ENCODE measurements around the gene NAPSA. TPM values are rescaled to one million over a fixed set of nuclear protein-coding genes. Genes with fewer than 3 reads are reported as not detected.

Gene NAPSA
- total and polyA plus RNA-seq, 9 of the 15 experiments (the other 6 are each of a cell fraction or from before 2014, with no cell fraction given) = 0.25 to 1.9 (median 0.69) TPM

GRCh38 chr19:50358483-50359327, 6.7 kb downstream of the NAPSA start (continued):
- TF ChIP-seq BCLAF1 (IDR thresholded peaks at IDR 0.05; ENCODE audit: borderline replicate concordance in 1 of 2, control insufficient read depth in 1 of 2, low read depth in 2 of 2, low read length in 1 of 2) (no peak), CBX1 (IDR thresholded peaks at IDR 0.05; ENCODE audit: low read depth) (no peak; the same call in 1 of the 2 replicates), SREBF2 (CRISPR knock-in tag; IDR thresholded peaks at IDR 0.05) (0 out of 2 replicates have a peak, but pooled peaks have one; percentile 31), REST (IDR thresholded peaks at IDR 0.05; ENCODE audit: borderline replicate concordance) (no peak), REST (CRISPR knock-in tag; IDR thresholded peaks at IDR 0.05; ENCODE audit: low read depth) (peak; percentile 65), KLF16 (IDR thresholded peaks at IDR 0.05) (no peak), TCF7 (IDR thresholded peaks at IDR 0.05; ENCODE audit: borderline replicate concordance) (no peak), YY1 (IDR thresholded peaks at IDR 0.05; ENCODE audit: borderline replicate concordance in 1 of 3, control insufficient read depth in 1 of 3, extremely low read depth in 1 of 3, insufficient read depth in 3 of 3, insufficient read length in 1 of 3, insufficient replicate concordance in 2 of 3, low read depth in 1 of 3, low read length in 2 of 3) (peak; percentile 52 to 91 (median 84)), ASH1L (IDR thresholded peaks at IDR 0.05; ENCODE audit: borderline replicate concordance, low read depth, partially characterized antibody) (no peak), PHTF2 (CRISPR knock-in tag; IDR thresholded peaks at IDR 0.05) (no peak), CXXC5 (CRISPR knock-in tag; IDR thresholded peaks at IDR 0.05) (peak; percentile 57; the same call in 1 of the 2 replicates), ZFP30 (CRISPR knock-in tag; IDR thresholded peaks at IDR 0.05; ENCODE audit: borderline replicate concordance) (no peak), RNF2 (IDR thresholded peaks at IDR 0.05) (no peak), ZSCAN32 (CRISPR knock-in tag; IDR thresholded peaks at IDR 0.05) (no peak)

Measured in K562 (cell line).